GM23338 (cell line): Measurements from ENCODE around the gene MAGI3. TPM values are rescaled to one million over a fixed set of nuclear protein-coding genes. Genes with fewer than 3 reads are reported as not detected.

Experiments used
- ATAC-seq: fragments of 200-7000 bp; cut with Tn5 transposase; 3 replicates; pipeline ENCODE4 v1.9.1; 2020
- DNase-seq: peaks from one replicate; pipeline ENCODE4 v3.0.0-alpha.2; 2015; ENCODE audit warnings: low spot score
- H2AFZ ChIP-seq: fragments of 200-600 bp; sonication (generic); 2 replicates; pipeline ENCODE4 v1.8.0; 2016; ENCODE audit warnings: antibody characterized with exemption, mild to moderate bottlenecking, moderate library complexity
- H3F3A ChIP-seq: fragments of 200-600 bp; sonication (generic); replicated peaks from 2 replicates; pipeline ENCODE4 v1.8.0; 2017; ENCODE audit warnings: antibody characterized with exemption, mixed run types, low read depth
- H3K27ac ChIP-seq: fragments of 200-600 bp; sonication (generic); 2 replicates; pipeline ENCODE4 v1.6.1; 2016; ENCODE audit warnings: low read depth
- H3K27me3 ChIP-seq: fragments of 200-600 bp; sonication (generic); 2 replicates; pipeline ENCODE4 v1.8.0; 2016; ENCODE audit warnings: mild to moderate bottlenecking, mixed run types, moderate library complexity; ENCODE audit not compliant: insufficient read depth
- H3K36me3 ChIP-seq: fragments of 200-600 bp; sonication (generic); 2 replicates; pipeline ENCODE4 v1.8.0; 2016; ENCODE audit warnings: mild to moderate bottlenecking; ENCODE audit not compliant: insufficient read depth
- H3K4me1 ChIP-seq: fragments of 200-600 bp; sonication (generic); 2 replicates; pipeline ENCODE4 v1.8.0; 2016; ENCODE audit warnings: mild to moderate bottlenecking, moderate library complexity; ENCODE audit not compliant: insufficient read depth
- H3K4me2 ChIP-seq: fragments of 200-600 bp; sonication (generic); 2 replicates; pipeline ENCODE4 v1.7.1; 2017; ENCODE audit warnings: mixed run types
- H3K4me3 ChIP-seq: fragments of 200-600 bp; sonication (generic); 2 replicates; pipeline ENCODE4 v1.6.1; 2016; ENCODE audit warnings: mixed run types
- H3K79me2 ChIP-seq: fragments of 200-600 bp; sonication (generic); replicated peaks from 2 replicates; pipeline ENCODE4 v1.8.0; 2017; ENCODE audit warnings: mild to moderate bottlenecking; ENCODE audit not compliant: insufficient read depth
- H3K9me2 ChIP-seq: fragments of 200-600 bp; sonication (generic); 2 replicates; pipeline ENCODE4 v1.8.0; 2017; ENCODE audit not compliant: insufficient read depth
- H4K20me1 ChIP-seq: fragments of 200-600 bp; sonication (generic); replicated peaks from 2 replicates; pipeline ENCODE4 v1.8.0; 2017; ENCODE audit warnings: mild to moderate bottlenecking; ENCODE audit not compliant: insufficient read depth
- H3K27ac Mint-ChIP-seq: 2 replicates; pipeline ENCODE4 v1.8.0; 2020; ENCODE audit warnings: inconsistent platforms, mild to moderate bottlenecking, moderate library complexity, mixed read lengths
- H3K27me3 Mint-ChIP-seq: 3 replicates; pipeline ENCODE4 v1.8.0; 2022; ENCODE audit warnings: low read depth, mild to moderate bottlenecking, moderate library complexity, mixed read lengths, inconsistent platforms; ENCODE audit not compliant: insufficient read depth, poor library complexity
- H3K36me3 Mint-ChIP-seq: 3 replicates; pipeline ENCODE4 v1.8.0; 2021; ENCODE audit warnings: low read depth, mild to moderate bottlenecking, inconsistent platforms, moderate library complexity, mixed read lengths
- H3K4me1 Mint-ChIP-seq: 3 replicates; pipeline ENCODE4 v1.8.0; 2020; ENCODE audit warnings: mild to moderate bottlenecking, inconsistent platforms, mixed read lengths
- H3K4me3 Mint-ChIP-seq: 3 replicates; pipeline ENCODE4 v1.8.0; 2021; ENCODE audit warnings: moderate library complexity, mild to moderate bottlenecking, inconsistent platforms, mixed read lengths
- H3K9me3 Mint-ChIP-seq: 3 replicates; pipeline ENCODE4 v1.8.0; 2020; ENCODE audit warnings: moderate library complexity, mild to moderate bottlenecking, inconsistent platforms, mixed read lengths
- CREB1 ChIP-seq: fragments of 250-450 bp; sonication (Bioruptor Pico); IDR thresholded peaks from 2 replicates; pipeline ENCODE4 v1.5.0; 2020; ENCODE audit warnings: low read depth, mild to moderate bottlenecking, moderate library complexity
- JUNB ChIP-seq: IDR thresholded peaks from one replicate; pipeline ENCODE4 v1.6.1; 2016; ENCODE audit warnings: antibody characterized with exemption; ENCODE audit not compliant: unreplicated experiment
- NANOG ChIP-seq: IDR thresholded peaks from 2 replicates; pipeline ENCODE4 v1.6.1; 2016; ENCODE audit warnings: antibody characterized with exemption, borderline replicate concordance
- STAT1 ChIP-seq: IDR thresholded peaks from one replicate; pipeline ENCODE4 v1.6.1; 2016; ENCODE audit warnings: antibody characterized with exemption; ENCODE audit not compliant: unreplicated experiment
- ZNF331 ChIP-seq: fragments of 250-450 bp; sonication (Bioruptor Pico); IDR thresholded peaks from 2 replicates; pipeline ENCODE4 v1.5.0; 2020; ENCODE audit warnings: low read depth, mild to moderate bottlenecking, moderate library complexity
- polyA plus RNA-seq: library from polyadenylated mRNA; unstranded; fragments of >200 nt; fragmentation: Nextera tagmentation; extraction: Ambion mirVana; gene quantifications from 2 replicates; pipeline ENCODE4 v1.2.1, GENCODE V29; 2016
- total RNA-seq: library from RNA; depleted of rRNA; stranded (reverse); fragments of >200 nt; shearing (Covaris generic); gene quantifications from 2 replicates; pipeline ENCODE4 v1.2.3, GENCODE V29; 2014
- TF ChIP-seq, protein P1 (sequence below): fragments of 250-450 bp; sonication (Bioruptor Pico); IDR thresholded peaks from 2 replicates; pipeline ENCODE4 v1.5.0; 2020; ENCODE audit warnings: mild to moderate bottlenecking, moderate library complexity
- TF ChIP-seq, protein P2 (sequence below): IDR thresholded peaks from 2 replicates; pipeline ENCODE4 v1.6.1; 2016; ENCODE audit warnings: antibody characterized with exemption

Gene MAGI3
- total and polyA plus RNA-seq, 2 experiments from 2014 or later: 3.9 to 10.0 TPM

DNA sequence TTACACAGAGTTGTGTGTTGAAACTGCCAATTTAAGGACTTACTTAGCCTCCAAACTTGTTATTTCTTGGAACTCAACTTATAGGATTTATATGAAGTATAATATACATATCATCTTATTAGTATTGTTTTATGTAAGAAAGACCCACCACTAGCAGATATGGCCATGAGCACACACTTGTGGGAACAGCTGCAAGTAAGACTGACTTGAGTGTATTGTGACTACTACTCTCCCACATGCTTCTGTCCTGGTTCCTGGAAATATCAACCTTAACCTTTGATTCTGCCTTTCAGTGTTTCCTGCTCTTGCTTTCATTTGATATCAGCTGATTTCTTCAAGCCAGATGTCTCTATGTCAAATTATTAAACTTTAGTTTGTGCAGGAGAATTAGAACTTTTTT, 175.3 kb downstream of the MAGI3 start:
- Mint-ChIP-seq H3K4me1 (no peaks in the 10 kb centered on the region), H3K27me3 (no peaks in the 10 kb centered on the region), H3K36me3 (peaks cover 11% of the 10 kb centered on the region; the same call in 1 of the 3 replicates), H3K27ac (no peak overlapping the region), H3K9me3 (peaks cover 8% of the 10 kb centered on the region; the same call in 2 of the 3 replicates), H3K4me3 (no peak overlapping the region)
- TF ChIP-seq, protein P1, sequence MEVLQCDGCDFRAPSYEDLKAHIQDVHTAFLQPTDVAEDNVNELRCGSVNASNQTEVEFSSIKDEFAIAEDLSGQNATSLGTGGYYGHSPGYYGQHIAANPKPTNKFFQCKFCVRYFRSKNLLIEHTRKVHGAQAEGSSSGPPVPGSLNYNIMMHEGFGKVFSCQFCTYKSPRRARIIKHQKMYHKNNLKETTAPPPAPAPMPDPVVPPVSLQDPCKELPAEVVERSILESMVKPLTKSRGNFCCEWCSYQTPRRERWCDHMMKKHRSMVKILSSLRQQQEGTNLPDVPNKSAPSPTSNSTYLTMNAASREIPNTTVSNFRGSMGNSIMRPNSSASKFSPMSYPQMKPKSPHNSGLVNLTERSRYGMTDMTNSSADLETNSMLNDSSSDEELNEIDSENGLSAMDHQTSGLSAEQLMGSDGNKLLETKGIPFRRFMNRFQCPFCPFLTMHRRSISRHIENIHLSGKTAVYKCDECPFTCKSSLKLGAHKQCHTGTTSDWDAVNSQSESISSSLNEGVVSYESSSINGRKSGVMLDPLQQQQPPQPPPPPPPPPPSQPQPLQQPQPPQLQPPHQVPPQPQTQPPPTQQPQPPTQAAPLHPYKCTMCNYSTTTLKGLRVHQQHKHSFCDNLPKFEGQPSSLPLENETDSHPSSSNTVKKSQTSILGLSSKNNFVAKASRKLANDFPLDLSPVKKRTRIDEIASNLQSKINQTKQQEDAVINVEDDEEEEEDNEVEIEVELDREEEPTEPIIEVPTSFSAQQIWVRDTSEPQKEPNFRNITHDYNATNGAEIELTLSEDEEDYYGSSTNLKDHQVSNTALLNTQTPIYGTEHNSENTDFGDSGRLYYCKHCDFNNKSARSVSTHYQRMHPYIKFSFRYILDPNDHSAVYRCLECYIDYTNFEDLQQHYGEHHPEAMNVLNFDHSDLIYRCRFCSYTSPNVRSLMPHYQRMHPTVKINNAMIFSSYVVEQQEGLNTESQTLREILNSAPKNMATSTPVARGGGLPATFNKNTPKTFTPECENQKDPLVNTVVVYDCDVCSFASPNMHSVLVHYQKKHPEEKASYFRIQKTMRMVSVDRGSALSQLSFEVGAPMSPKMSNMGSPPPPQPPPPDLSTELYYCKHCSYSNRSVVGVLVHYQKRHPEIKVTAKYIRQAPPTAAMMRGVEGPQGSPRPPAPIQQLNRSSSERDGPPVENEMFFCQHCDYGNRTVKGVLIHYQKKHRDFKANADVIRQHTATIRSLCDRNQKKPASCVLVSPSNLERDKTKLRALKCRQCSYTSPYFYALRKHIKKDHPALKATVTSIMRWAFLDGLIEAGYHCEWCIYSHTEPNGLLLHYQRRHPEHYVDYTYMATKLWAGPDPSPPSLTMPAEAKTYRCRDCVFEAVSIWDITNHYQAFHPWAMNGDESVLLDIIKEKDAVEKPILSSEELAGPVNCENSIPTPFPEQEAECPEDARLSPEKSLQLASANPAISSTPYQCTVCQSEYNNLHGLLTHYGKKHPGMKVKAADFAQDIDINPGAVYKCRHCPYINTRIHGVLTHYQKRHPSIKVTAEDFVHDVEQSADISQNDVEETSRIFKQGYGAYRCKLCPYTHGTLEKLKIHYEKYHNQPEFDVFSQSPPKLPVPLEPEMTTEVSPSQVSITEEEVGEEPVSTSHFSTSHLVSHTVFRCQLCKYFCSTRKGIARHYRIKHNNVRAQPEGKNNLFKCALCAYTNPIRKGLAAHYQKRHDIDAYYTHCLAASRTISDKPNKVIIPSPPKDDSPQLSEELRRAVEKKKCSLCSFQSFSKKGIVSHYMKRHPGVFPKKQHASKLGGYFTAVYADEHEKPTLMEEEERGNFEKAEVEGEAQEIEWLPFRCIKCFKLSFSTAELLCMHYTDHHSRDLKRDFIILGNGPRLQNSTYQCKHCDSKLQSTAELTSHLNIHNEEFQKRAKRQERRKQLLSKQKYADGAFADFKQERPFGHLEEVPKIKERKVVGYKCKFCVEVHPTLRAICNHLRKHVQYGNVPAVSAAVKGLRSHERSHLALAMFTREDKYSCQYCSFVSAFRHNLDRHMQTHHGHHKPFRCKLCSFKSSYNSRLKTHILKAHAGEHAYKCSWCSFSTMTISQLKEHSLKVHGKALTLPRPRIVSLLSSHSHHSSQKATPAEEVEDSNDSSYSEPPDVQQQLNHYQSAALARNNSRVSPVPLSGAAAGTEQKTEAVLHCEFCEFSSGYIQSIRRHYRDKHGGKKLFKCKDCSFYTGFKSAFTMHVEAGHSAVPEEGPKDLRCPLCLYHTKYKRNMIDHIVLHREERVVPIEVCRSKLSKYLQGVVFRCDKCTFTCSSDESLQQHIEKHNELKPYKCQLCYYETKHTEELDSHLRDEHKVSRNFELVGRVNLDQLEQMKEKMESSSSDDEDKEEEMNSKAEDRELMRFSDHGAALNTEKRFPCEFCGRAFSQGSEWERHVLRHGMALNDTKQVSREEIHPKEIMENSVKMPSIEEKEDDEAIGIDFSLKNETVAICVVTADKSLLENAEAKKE: no peak
- TF ChIP-seq JUNB (no peak), STAT1 (no peak), CREB1 (CRISPR knock-in tag) (no peak), NANOG (no peak), ZNF331 (CRISPR knock-in tag) (no peak)
- TF ChIP-seq, protein P2, sequence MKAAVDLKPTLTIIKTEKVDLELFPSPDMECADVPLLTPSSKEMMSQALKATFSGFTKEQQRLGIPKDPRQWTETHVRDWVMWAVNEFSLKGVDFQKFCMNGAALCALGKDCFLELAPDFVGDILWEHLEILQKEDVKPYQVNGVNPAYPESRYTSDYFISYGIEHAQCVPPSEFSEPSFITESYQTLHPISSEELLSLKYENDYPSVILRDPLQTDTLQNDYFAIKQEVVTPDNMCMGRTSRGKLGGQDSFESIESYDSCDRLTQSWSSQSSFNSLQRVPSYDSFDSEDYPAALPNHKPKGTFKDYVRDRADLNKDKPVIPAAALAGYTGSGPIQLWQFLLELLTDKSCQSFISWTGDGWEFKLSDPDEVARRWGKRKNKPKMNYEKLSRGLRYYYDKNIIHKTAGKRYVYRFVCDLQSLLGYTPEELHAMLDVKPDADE: no peak
- Histone ChIP-seq H3F3A (no peaks in the 10 kb centered on the region), H3K4me2 (no peak overlapping the region), H2AFZ (no peak overlapping the region), H4K20me1 (no peaks in the 10 kb centered on the region), H3K4me3 (no peak overlapping the region), H3K9me2 (no peaks in the 10 kb centered on the region), H3K79me2 (no peaks in the 10 kb centered on the region), H3K4me1 (no peaks in the 10 kb centered on the region), H3K27me3 (no peaks in the 10 kb centered on the region), H3K27ac (no peak overlapping the region), H3K36me3 (no peaks in the 10 kb centered on the region)
- ATAC-seq (no peak), DNase-seq (no peak)
